Right lobe of liver (tissue), 6 donors: ENCODE measurements around the gene FAM236D. TPM values are rescaled to one million over a fixed set of nuclear protein-coding genes. Genes with fewer than 3 reads are reported as not detected.
"Not testable (repeated sequence)": the region's sequence is repeated elsewhere in the genome, so short reads cannot be mapped to it uniquely, and the experiment has no call there.

Source experiments
- ATAC-seq, 4 donors: fragments of 200-7000 bp; cut with Tn5 transposase; one replicate each; pipeline ENCODE4 v1.9.1; 2020; ENCODE audit warnings: mild to moderate bottlenecking in 4 of 4, moderate library complexity in 4 of 4
- DNase-seq, 3 donors: peaks; one replicate each; pipeline ENCODE4 v3.0.0-alpha.2; 2020
- H3K27ac ChIP-seq, 3 donors: fragments of 200-600 bp; one replicate each; pipeline ENCODE4 v1.8.0; 2022
- H3K27me3 ChIP-seq, 2 donors: fragments of 200-600 bp; one replicate each; pipeline ENCODE4 v1.8.0; 2022
- H3K36me3 ChIP-seq, 4 donors: fragments of 200-600 bp; sonication (generic) in 1 of 4; one replicate each; pipeline versions ENCODE4 v1.5.1 to v1.8.0; 2017 to 2022; ENCODE audit warnings: control low read depth in 1 of 4
- H3K4me1 ChIP-seq, 4 donors: fragments of 200-600 bp; sonication (generic) in 1 of 4; one replicate each; pipeline versions ENCODE4 v1.5.1 to v1.8.0; 2017 to 2022; ENCODE audit warnings: control low read depth in 1 of 4
- H3K4me3 ChIP-seq, 3 donors: fragments of 200-600 bp; one replicate each; pipeline ENCODE4 v1.8.0; 2022
- H3K9me3 ChIP-seq, 4 donors: fragments of 200-600 bp; sonication (generic) in 1 of 4; one replicate each; pipeline versions ENCODE4 v1.5.1 to v1.8.0; 2017 to 2022; ENCODE audit warnings: control low read depth in 1 of 4
- WGBS: methylation state at CpG from one replicate; pipeline ENCODE4 v1.1.6; 2018; ENCODE audit warnings: low coverage, low lambda C conversion rate; ENCODE audit not compliant: insufficient coverage; ENCODE audit errors: missing lambda C conversion rate; 5-methylcytosine and 5-hydroxymethylcytosine counted together
- intact Hi-C, 2 donors: fragments of 100-400 bp; cut with DNase I; formaldehyde crosslinking; loops; one replicate each; pipeline versions ENCODE4 v1.11.2 to v1.14.1; 2022
- total RNA-seq, 6 experiments: library from RNA; depleted of rRNA in 2 of 6; stranded (reverse); fragments of >200 nt in 2 of 6; fragmentation: NEBNext Ultra II Directional in 3 of 6; extraction: Animal tissue kit (Norgen Biotek cat#: 25700) in 3 of 6; gene quantifications; one replicate each; pipeline versions ENCODE4 v1.1.0 to v1.2.4, GENCODE V29; 2016 to 2023
- donor health status: DM: no; HTN: yes; CAD: no.
- donor health status: DM: no; HTN: no; CAD: no.
- donor health status: DM: no; HTN: no; CAD: no.
- donor health status: DM: no; HTN: yes; CAD: no.
- donor health status: DM: no; HTN: yes; CAD: no.

Gene FAM236D
- total RNA-seq, 6 experiments from 2014 or later = not detected

GRCh38 chrX:72760454-72760853, 47.6 kb downstream of the FAM236D start:
- intact Hi-C loops, H3K36me3 ChIP-seq, H3K4me3 ChIP-seq, H3K27me3 ChIP-seq, H3K9me3 ChIP-seq, ATAC-seq, DNase-seq, H3K27ac ChIP-seq, H3K4me1 ChIP-seq: not testable (repeated sequence)
- no CpG with 5 or more reads among the region's 9 CpGs for WGBS

Other genes with a start within 250 kb of the FAM236D start
- 10 to 100 TPM; 12.6 to 19.4 (median 17.0) TPM for gene HDAC8, start 235.4 kb downstream of the FAM236D start, total RNA-seq
- gene PHKA1, start 93.9 kb downstream of the FAM236D start, total RNA-seq = 1 to 10 TPM in 4 of 6 experiments, under 1 TPM in 2; 0.92 to 2.5 (median 1.7) TPM
- not detected for gene DMRTC1B, start 31.3 kb downstream of the FAM236D start, total RNA-seq
- gene FAM236B, start 25.6 kb downstream of the FAM236D start, total RNA-seq = not detected
- not detected for gene FAM236C, start 104.4 kb upstream of the FAM236D start, total RNA-seq
- gene FAM236A, start 130.0 kb upstream of the FAM236D start, total RNA-seq = not detected
- not detected for gene DMRTC1, start 135.6 kb upstream of the FAM236D start, total RNA-seq
- not detected for gene PABPC1L2B, start 194.7 kb upstream of the FAM236D start, total RNA-seq